Measurements from ENCODE around the gene TPST1.
"Not testable (repeated sequence)": the region's sequence is repeated elsewhere in the genome, so short reads cannot be mapped to it uniquely, and the experiment has no call there.

GRCh38 chr7:66385191-66385905, 180.2 kb downstream of the TPST1 start:
- TF ChIP-seq, protein P1, sequence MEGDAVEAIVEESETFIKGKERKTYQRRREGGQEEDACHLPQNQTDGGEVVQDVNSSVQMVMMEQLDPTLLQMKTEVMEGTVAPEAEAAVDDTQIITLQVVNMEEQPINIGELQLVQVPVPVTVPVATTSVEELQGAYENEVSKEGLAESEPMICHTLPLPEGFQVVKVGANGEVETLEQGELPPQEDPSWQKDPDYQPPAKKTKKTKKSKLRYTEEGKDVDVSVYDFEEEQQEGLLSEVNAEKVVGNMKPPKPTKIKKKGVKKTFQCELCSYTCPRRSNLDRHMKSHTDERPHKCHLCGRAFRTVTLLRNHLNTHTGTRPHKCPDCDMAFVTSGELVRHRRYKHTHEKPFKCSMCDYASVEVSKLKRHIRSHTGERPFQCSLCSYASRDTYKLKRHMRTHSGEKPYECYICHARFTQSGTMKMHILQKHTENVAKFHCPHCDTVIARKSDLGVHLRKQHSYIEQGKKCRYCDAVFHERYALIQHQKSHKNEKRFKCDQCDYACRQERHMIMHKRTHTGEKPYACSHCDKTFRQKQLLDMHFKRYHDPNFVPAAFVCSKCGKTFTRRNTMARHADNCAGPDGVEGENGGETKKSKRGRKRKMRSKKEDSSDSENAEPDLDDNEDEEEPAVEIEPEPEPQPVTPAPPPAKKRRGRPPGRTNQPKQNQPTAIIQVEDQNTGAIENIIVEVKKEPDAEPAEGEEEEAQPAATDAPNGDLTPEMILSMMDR (IDR thresholded peaks at IDR 0.05) = not testable (repeated sequence)
- TF ChIP-seq SMC3 (IDR thresholded peaks at IDR 0.05; ENCODE audit: low read depth, low read length); EP300 (IDR thresholded peaks at IDR 0.05; ENCODE audit: borderline replicate concordance in 1 of 2, low read depth in 1 of 2, low read length in 1 of 2): not testable (repeated sequence)

All from SK-N-SH (cell line).